PFSK-1 (cell line): Measurements from ENCODE around the gene GLCCI1.

Experiments
- POLR2AphosphoS5 ChIP-seq: IDR thresholded peaks from 2 replicates; pipeline ENCODE4 v1.6.1; 2012; ENCODE audit warnings: low read depth, mild to moderate bottlenecking, control low read depth, low read length, moderate library complexity
- TF ChIP-seq, protein P1 (sequence below), 2 experiments: IDR thresholded peaks; 2 replicates each; pipeline versions ENCODE4 v1.6.1 to v1.8.0; 2011 to 2012; ENCODE audit warnings: low read depth in 2 of 2, low read length in 2 of 2, control low read depth in 1 of 2, inconsistent platforms in 1 of 2, mild to moderate bottlenecking in 1 of 2, moderate library complexity in 1 of 2; ENCODE audit not compliant: insufficient read depth in 1 of 2

- no peak for TF ChIP-seq POLR2AphosphoS5
- TF ChIP-seq, protein P1, sequence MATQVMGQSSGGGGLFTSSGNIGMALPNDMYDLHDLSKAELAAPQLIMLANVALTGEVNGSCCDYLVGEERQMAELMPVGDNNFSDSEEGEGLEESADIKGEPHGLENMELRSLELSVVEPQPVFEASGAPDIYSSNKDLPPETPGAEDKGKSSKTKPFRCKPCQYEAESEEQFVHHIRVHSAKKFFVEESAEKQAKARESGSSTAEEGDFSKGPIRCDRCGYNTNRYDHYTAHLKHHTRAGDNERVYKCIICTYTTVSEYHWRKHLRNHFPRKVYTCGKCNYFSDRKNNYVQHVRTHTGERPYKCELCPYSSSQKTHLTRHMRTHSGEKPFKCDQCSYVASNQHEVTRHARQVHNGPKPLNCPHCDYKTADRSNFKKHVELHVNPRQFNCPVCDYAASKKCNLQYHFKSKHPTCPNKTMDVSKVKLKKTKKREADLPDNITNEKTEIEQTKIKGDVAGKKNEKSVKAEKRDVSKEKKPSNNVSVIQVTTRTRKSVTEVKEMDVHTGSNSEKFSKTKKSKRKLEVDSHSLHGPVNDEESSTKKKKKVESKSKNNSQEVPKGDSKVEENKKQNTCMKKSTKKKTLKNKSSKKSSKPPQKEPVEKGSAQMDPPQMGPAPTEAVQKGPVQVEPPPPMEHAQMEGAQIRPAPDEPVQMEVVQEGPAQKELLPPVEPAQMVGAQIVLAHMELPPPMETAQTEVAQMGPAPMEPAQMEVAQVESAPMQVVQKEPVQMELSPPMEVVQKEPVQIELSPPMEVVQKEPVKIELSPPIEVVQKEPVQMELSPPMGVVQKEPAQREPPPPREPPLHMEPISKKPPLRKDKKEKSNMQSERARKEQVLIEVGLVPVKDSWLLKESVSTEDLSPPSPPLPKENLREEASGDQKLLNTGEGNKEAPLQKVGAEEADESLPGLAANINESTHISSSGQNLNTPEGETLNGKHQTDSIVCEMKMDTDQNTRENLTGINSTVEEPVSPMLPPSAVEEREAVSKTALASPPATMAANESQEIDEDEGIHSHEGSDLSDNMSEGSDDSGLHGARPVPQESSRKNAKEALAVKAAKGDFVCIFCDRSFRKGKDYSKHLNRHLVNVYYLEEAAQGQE (IDR thresholded peaks at IDR 0.05; ENCODE audit: insufficient read depth in 1 of 2, low read depth in 2 of 2, low read length in 2 of 2): no peak
These were observed 3.5 kb downstream of the GLCCI1 start for GRCh38 chr7:7972128-7972527.
